Left ventricle myocardium inferior (tissue), 1 donor: ENCODE data around the gene CAPS. TPM values are rescaled to one million over a fixed set of nuclear protein-coding genes. Genes with fewer than 3 reads are reported as not detected.

Source experiments
- DNase-seq: peaks from one replicate; pipeline ENCODE4 v3.0.0-alpha.2; 2020
- H3K27ac ChIP-seq: fragments of 200-600 bp; replicated peaks from 2 replicates; pipeline ENCODE4 v1.8.0; 2021
- H3K27me3 ChIP-seq: fragments of 200-600 bp; 2 replicates; pipeline ENCODE4 v1.8.0; 2021; ENCODE audit warnings: low read depth
- H3K36me3 ChIP-seq: fragments of 200-600 bp; 2 replicates; pipeline ENCODE4 v1.8.0; 2021
- H3K4me1 ChIP-seq: fragments of 200-600 bp; 2 replicates; pipeline ENCODE4 v1.8.0; 2021
- H3K4me3 ChIP-seq: fragments of 200-600 bp; 2 replicates; pipeline ENCODE4 v1.8.0; 2021; ENCODE audit warnings: mild to moderate bottlenecking, moderate library complexity
- H3K9me3 ChIP-seq: fragments of 200-600 bp; replicated peaks from 2 replicates; pipeline ENCODE4 v1.8.0; 2021
- intact Hi-C: fragments of 100-400 bp; cut with micrococcal nuclease; formaldehyde crosslinking; loops from one replicate; pipeline ENCODE4 v1.11.0; 2022
- total RNA-seq: library from RNA; stranded (reverse); fragmentation: NEBNext Ultra II Directional; extraction: Animal tissue kit (Norgen Biotek cat#: 25700); gene quantifications from one replicate; pipeline ENCODE4 v1.2.1, GENCODE V29; 2021
- TF ChIP-seq, protein P1 (sequence below): fragments of 200-600 bp; IDR thresholded peaks from 2 replicates; pipeline ENCODE4 v1.8.0; 2021; ENCODE audit warnings: antibody characterized with exemption, mild to moderate bottlenecking, borderline replicate concordance
- donor health status: DM: no; HTN: yes; CAD: no; lungs with severe emphysema.

The CAPS gene
- total RNA-seq, 1 donor from 2014 or later: 6.1 TPM

DNA sequence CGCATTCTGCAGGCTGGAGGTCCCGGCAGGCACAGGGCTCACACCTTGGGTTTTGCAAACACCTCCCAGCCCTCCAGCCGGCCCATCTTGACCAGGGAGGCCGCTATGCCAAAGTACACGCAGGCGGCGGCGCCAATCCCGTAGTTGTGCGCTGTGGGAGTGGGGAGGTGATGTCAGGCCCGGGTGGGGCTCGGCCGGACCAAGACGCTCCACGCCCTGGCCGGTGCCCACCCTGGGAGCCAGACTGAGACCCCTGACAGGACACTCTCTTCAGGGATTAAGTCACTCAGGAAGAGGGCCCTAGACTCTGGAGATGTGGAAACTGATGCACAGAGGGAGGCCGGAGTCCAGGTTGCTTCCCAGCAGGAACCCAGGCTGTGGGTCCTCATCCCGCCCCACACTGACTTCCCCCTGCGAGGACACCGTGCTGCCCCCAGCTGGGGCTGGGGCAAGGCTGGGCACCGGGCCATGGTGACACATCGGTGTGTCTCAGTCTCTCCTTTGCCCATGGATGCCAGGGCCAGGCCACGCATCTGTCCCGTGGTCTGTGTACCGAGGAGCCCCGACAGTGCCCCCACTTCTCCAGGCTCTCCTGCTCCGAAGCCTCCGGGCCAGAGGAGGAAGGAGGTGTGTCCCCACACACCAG is 19.2 kb upstream of the CAPS start:
- peaks cover 28% of the 10 kb centered on the region for H3K36me3 ChIP-seq
- no peaks in the 10 kb centered on the region for H3K9me3 ChIP-seq
- intact Hi-C loops: no loop called here
- TF ChIP-seq, protein P1, sequence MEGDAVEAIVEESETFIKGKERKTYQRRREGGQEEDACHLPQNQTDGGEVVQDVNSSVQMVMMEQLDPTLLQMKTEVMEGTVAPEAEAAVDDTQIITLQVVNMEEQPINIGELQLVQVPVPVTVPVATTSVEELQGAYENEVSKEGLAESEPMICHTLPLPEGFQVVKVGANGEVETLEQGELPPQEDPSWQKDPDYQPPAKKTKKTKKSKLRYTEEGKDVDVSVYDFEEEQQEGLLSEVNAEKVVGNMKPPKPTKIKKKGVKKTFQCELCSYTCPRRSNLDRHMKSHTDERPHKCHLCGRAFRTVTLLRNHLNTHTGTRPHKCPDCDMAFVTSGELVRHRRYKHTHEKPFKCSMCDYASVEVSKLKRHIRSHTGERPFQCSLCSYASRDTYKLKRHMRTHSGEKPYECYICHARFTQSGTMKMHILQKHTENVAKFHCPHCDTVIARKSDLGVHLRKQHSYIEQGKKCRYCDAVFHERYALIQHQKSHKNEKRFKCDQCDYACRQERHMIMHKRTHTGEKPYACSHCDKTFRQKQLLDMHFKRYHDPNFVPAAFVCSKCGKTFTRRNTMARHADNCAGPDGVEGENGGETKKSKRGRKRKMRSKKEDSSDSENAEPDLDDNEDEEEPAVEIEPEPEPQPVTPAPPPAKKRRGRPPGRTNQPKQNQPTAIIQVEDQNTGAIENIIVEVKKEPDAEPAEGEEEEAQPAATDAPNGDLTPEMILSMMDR: no peak
- peaks cover 22% of the 10 kb centered on the region for H3K27me3 ChIP-seq
- H3K4me1 ChIP-seq: peaks cover 44% of the 10 kb centered on the region
- peak overlapping the region; percentile 25 for H3K4me3 ChIP-seq
- no peak for DNase-seq
- H3K27ac ChIP-seq: peak overlapping the region; percentile 77

DNA sequence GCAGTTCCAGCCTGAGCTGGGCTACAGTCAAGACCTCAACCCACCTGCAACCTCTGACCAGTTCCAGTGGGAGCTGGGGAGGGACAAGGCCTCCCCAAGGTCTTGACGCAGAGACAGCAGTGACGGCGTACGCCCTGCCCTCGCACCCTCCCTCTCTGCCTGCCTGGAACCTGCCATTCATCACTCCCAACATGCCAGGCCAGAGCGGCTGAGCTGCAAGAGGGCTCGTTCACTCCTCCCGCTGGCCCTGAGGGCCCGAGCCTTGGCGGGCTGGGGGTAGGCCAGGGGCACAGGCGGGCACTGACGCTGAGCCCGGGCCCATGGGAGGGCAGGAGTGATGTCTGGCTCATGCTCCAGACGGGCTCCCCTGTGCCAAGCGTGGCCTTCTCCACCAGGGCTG is 18.6 kb upstream of the CAPS start:
- Histone ChIP-seq H3K4me3 (no peak overlapping the region), H3K4me1 (peaks cover 44% of the 10 kb centered on the region), H3K36me3 (peaks cover 28% of the 10 kb centered on the region), H3K27ac (peak overlapping the region; percentile 77), H3K27me3 (peaks cover 18% of the 10 kb centered on the region), H3K9me3 (no peaks in the 10 kb centered on the region)
- intact Hi-C loops: no loop called here
- no peak for DNase-seq
- TF ChIP-seq, protein P1: no peak

DNA sequence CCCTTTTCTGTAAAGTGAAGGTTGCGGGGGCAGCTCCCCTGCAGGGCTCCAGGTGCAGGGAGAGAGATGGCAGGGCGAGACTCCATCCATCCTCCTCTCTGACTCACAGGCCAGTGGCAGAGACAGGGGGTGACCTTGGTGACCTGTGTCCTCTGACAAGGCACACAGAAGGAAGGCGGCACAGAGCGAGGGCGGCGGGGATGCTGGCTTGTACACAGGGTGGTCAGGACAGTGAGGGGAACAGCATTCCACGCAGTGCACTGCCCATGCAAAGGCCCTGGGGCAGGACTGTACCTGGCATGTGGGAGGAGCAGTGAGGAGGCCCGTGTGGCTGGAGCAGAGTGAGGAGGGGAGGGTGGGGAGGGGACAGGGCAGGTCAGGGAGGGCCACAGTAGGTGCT is 18.2 kb upstream of the CAPS start:
- no peak for DNase-seq
- intact Hi-C loops: no loop called here
- TF ChIP-seq, protein P1: no peak
- Histone ChIP-seq H3K27ac (peak overlapping the region; percentile 77), H3K9me3 (no peaks in the 10 kb centered on the region), H3K4me3 (no peak overlapping the region), H3K27me3 (peaks cover 13% of the 10 kb centered on the region), H3K36me3 (peaks cover 29% of the 10 kb centered on the region), H3K4me1 (peaks cover 45% of the 10 kb centered on the region)

DNA sequence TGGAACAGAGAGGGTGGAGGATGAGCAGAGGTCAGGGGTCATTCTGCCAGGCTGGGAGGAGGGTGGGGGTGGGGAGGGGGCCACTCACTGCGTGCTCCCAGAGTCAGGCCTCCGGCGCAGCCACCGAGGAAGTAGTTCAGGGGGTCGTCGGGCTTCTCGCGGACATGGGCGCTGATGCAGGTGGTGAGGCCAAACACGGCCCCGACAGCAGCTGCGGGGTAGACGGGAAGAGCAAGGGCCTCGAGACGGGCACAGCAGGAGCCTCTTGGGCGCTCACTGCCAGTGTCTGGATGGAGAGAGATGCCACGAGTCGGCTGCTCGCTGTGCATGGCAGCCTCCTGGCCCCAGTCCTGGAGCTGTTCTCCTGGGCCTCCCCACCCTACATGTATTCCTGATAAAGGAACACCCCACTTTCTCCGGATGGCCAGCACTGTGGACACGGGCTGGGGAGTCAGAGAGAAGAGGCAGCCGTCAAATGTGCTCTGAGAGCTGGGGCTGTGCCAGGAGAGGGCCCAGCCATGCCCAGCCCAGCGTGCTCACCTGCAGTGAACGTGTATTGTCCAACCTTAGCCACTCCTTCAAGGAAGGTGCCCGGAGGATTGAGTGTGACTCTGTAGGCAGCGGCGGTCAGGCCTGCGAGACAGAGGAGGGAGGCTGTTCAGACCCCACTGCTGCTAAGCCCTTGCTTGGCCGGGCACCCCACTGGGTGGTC is 17.5 kb upstream of the CAPS start:
- no peak for DNase-seq
- Histone ChIP-seq H3K4me1 (peaks cover 51% of the 10 kb centered on the region), H3K36me3 (peaks cover 33% of the 10 kb centered on the region), H3K27ac (no peak overlapping the region), H3K9me3 (no peaks in the 10 kb centered on the region), H3K27me3 (peaks cover 7% of the 10 kb centered on the region), H3K4me3 (no peak overlapping the region)
- intact Hi-C loops: no loop called here
- TF ChIP-seq, protein P1: no peak

DNA sequence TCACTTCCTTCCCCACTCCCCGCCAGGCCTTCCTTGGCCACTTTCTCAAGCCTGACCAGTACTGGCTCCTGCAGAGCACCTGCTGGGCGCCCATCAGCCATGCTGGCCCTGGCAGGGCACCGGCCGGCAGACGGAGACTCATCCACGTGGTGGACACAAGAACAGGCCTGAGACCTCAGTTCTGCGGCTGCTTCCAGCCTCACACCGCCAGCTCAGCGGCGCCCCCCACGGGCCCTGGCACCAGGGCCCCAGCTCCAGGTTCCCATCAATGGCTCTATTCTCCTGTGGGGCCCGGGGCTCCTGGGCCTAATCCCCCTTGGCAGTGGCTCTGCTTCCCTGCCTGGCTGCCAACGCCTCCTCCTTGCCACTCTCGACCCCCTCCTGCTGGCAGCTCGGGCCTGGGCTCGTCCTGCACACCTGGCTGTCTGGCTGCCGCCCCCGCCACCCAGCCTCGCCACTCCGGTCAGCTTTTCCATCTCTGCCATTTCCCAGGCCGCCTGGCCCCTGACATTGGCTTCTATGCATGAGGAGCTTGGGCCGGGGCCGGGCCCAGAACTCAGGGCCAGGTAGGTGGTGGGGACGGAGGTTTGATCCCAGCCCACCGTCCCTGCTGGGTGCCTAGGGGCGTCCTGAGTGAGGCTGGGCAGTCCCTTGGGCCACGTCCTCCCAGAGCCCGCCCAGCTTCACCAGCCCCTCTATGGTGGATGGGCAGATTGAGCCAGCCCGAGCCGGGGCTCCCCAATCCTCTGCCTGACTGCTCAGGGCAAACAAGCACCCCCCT is 16.7 kb upstream of the CAPS start:
- TF ChIP-seq, protein P1: no peak
- H3K9me3 ChIP-seq: no peaks in the 10 kb centered on the region
- H3K36me3 ChIP-seq: peaks cover 36% of the 10 kb centered on the region
- peaks cover 51% of the 10 kb centered on the region for H3K4me1 ChIP-seq
- intact Hi-C loops: no loop called here
- H3K4me3 ChIP-seq: no peak overlapping the region
- H3K27ac ChIP-seq: no peak overlapping the region
- DNase-seq: no peak
- no peaks in the 10 kb centered on the region for H3K27me3 ChIP-seq
